HepG2 (cell line): Measurements from ENCODE around the gene PRKAG1. TPM values are rescaled to one million over a fixed set of nuclear protein-coding genes. Genes with fewer than 3 reads are reported as not detected.

Experiments
- CEBPZ ChIP-seq: IDR thresholded peaks from 2 replicates; pipeline ENCODE4 v1.6.1; 2012; ENCODE audit warnings: low read length, improper control_type of control experiment
- CREBL2 ChIP-seq: sonication (generic); formaldehyde crosslinking; IDR thresholded peaks from 2 replicates; pipeline ENCODE4 v1.8.1; 2023; ENCODE audit warnings: missing genetic modification reagents, mild to moderate bottlenecking, borderline replicate concordance
- FOXP1 ChIP-seq, 2 experiments: fragments of 450-650 bp in 1 of 2; IDR thresholded peaks; 2 replicates each; pipeline ENCODE4 v1.6.1; 2017 to 2018; ENCODE audit warnings: antibody characterized with exemption in 1 of 2
- GPN1 ChIP-seq: sonication (generic); formaldehyde crosslinking; IDR thresholded peaks from 2 replicates; pipeline ENCODE4 v1.5.1; 2020; ENCODE audit warnings: missing genetic modification reagents, borderline replicate concordance
- IRX3 ChIP-seq: sonication (generic); formaldehyde crosslinking; IDR thresholded peaks from 2 replicates; pipeline ENCODE4 v1.8.1; 2023; ENCODE audit warnings: mild to moderate bottlenecking, low read depth, missing genetic modification reagents, borderline replicate concordance
- KDM1A ChIP-seq: IDR thresholded peaks from 2 replicates; pipeline ENCODE4 v1.6.1; 2016; ENCODE audit warnings: missing compliant biosample characterization
- MLLT10 ChIP-seq: sonication (generic); formaldehyde crosslinking; IDR thresholded peaks from 2 replicates; pipeline ENCODE4 v1.4.0; 2020; ENCODE audit warnings: missing genetic modification reagents
- PTBP1 ChIP-seq: fragments of 200-400 bp; formaldehyde crosslinking; IDR thresholded peaks from 2 replicates; pipeline ENCODE4 v1.6.1; 2018; ENCODE audit warnings: low read length, low read depth; ENCODE audit not compliant: poor library complexity, severe bottlenecking
- RBFOX2 ChIP-seq: fragments of 200-400 bp; formaldehyde crosslinking; IDR thresholded peaks from 2 replicates; pipeline ENCODE4 v1.6.1; 2017; ENCODE audit warnings: low read depth, mild to moderate bottlenecking, low read length
- ZBTB43 ChIP-seq: sonication (generic); formaldehyde crosslinking; conservative IDR thresholded peaks from 2 replicates; pipeline ENCODE4 v1.4.0; 2020; ENCODE audit warnings: missing genetic modification reagents
- ZNF772 ChIP-seq: sonication (generic); formaldehyde crosslinking; IDR thresholded peaks from 2 replicates; pipeline ENCODE4 v1.5.0; 2020; ENCODE audit warnings: mild to moderate bottlenecking, missing genetic modification reagents
- ZSCAN29 ChIP-seq: sonication (generic); formaldehyde crosslinking; conservative IDR thresholded peaks from 2 replicates; pipeline ENCODE4 v1.4.0; 2020; ENCODE audit warnings: mild to moderate bottlenecking, missing genetic modification reagents
- polyA plus RNA-seq, 8 experiments: library from polyadenylated mRNA; depleted of rRNA in 3 of 8; stranded (reverse) in 7 of 8; unstranded in 1 of 8; fragments of >200 nt; fragmentation: Illumina TruSeq in 4 of 8; extraction: Trizol in 4 of 8; gene quantifications; 2 replicates each; pipeline versions ENCODE4 v1.2.1 to v1.2.3, GENCODE V29; 2011 to 2016; ENCODE audit warnings: low read depth in 4 of 8, missing spikeins in 1 of 8, mixed read lengths in 1 of 8; ENCODE audit not compliant: insufficient read depth in 1 of 8
- total RNA-seq, 5 experiments: library from RNA; depleted of rRNA; stranded (reverse); fragments of >200 nt; fragmentation: Illumina TruSeq; extraction: Trizol; gene quantifications; 2 replicates each; pipeline ENCODE4 v1.2.3, GENCODE V29; 2016; ENCODE audit warnings: low read depth in 1 of 5
- TF ChIP-seq, protein P1 (sequence below): sonication (generic); formaldehyde crosslinking; IDR thresholded peaks from 2 replicates; pipeline ENCODE4 v1.8.1; 2023; ENCODE audit warnings: missing genetic modification reagents, inconsistent platforms, borderline replicate concordance
- TF ChIP-seq, protein P2 (sequence below): sonication (generic); formaldehyde crosslinking; IDR thresholded peaks from 2 replicates; pipeline ENCODE4 v1.4.0; 2020; ENCODE audit warnings: missing genetic modification reagents, mild to moderate bottlenecking, borderline replicate concordance
- TF ChIP-seq, protein P3 (sequence below): sonication (generic); formaldehyde crosslinking; IDR thresholded peaks from 2 replicates; pipeline ENCODE4 v1.4.0; 2020; ENCODE audit warnings: missing genetic modification reagents

Gene PRKAG1
- total and polyA plus RNA-seq, 2 of the 13 experiments (the other 11 are each of a cell fraction or from before 2014, with no cell fraction given), result 26.1 to 32.8 TPM

GRCh38 chr12:48998497-48999353 lies 19.9 kb downstream of the PRKAG1 start (continued):
- TF ChIP-seq CEBPZ, result no peak
- peak; percentile 87 for TF ChIP-seq ZBTB43
- no peak for TF ChIP-seq GPN1
- TF ChIP-seq, protein P1, sequence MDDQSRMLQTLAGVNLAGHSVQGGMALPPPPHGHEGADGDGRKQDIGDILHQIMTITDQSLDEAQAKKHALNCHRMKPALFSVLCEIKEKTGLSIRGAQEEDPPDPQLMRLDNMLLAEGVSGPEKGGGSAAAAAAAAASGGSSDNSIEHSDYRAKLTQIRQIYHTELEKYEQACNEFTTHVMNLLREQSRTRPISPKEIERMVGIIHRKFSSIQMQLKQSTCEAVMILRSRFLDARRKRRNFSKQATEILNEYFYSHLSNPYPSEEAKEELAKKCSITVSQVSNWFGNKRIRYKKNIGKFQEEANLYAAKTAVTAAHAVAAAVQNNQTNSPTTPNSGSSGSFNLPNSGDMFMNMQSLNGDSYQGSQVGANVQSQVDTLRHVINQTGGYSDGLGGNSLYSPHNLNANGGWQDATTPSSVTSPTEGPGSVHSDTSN (CRISPR knock-in tag), result no peak; the same call in 1 of the 2 replicates
- TF ChIP-seq RBFOX2, result peak; percentile 62
- TF ChIP-seq PTBP1, result no peak
- no peak for TF ChIP-seq KDM1A (CRISPR knock-in tag)
- TF ChIP-seq, protein P2, sequence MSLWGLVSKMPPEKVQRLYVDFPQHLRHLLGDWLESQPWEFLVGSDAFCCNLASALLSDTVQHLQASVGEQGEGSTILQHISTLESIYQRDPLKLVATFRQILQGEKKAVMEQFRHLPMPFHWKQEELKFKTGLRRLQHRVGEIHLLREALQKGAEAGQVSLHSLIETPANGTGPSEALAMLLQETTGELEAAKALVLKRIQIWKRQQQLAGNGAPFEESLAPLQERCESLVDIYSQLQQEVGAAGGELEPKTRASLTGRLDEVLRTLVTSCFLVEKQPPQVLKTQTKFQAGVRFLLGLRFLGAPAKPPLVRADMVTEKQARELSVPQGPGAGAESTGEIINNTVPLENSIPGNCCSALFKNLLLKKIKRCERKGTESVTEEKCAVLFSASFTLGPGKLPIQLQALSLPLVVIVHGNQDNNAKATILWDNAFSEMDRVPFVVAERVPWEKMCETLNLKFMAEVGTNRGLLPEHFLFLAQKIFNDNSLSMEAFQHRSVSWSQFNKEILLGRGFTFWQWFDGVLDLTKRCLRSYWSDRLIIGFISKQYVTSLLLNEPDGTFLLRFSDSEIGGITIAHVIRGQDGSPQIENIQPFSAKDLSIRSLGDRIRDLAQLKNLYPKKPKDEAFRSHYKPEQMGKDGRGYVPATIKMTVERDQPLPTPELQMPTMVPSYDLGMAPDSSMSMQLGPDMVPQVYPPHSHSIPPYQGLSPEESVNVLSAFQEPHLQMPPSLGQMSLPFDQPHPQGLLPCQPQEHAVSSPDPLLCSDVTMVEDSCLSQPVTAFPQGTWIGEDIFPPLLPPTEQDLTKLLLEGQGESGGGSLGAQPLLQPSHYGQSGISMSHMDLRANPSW, result no peak
- no peak for TF ChIP-seq ZSCAN29
- TF ChIP-seq FOXP1 (IDR thresholded peaks at IDR 0.05), result no peak
- TF ChIP-seq FOXP1 (CRISPR knock-in tag; IDR thresholded peaks at IDR 0.05), result no peak
- TF ChIP-seq ZNF772 (CRISPR knock-in tag), result no peak
- TF ChIP-seq MLLT10, result no peak
- TF ChIP-seq IRX3, result no peak
- TF ChIP-seq, protein P3, sequence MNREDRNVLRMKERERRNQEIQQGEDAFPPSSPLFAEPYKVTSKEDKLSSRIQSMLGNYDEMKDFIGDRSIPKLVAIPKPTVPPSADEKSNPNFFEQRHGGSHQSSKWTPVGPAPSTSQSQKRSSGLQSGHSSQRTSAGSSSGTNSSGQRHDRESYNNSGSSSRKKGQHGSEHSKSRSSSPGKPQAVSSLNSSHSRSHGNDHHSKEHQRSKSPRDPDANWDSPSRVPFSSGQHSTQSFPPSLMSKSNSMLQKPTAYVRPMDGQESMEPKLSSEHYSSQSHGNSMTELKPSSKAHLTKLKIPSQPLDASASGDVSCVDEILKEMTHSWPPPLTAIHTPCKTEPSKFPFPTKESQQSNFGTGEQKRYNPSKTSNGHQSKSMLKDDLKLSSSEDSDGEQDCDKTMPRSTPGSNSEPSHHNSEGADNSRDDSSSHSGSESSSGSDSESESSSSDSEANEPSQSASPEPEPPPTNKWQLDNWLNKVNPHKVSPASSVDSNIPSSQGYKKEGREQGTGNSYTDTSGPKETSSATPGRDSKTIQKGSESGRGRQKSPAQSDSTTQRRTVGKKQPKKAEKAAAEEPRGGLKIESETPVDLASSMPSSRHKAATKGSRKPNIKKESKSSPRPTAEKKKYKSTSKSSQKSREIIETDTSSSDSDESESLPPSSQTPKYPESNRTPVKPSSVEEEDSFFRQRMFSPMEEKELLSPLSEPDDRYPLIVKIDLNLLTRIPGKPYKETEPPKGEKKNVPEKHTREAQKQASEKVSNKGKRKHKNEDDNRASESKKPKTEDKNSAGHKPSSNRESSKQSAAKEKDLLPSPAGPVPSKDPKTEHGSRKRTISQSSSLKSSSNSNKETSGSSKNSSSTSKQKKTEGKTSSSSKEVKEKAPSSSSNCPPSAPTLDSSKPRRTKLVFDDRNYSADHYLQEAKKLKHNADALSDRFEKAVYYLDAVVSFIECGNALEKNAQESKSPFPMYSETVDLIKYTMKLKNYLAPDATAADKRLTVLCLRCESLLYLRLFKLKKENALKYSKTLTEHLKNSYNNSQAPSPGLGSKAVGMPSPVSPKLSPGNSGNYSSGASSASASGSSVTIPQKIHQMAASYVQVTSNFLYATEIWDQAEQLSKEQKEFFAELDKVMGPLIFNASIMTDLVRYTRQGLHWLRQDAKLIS (CRISPR knock-in tag), result 0 out of 2 replicates have a peak, but pooled peaks have one; percentile 41
- peak; percentile 89; the same call in 1 of the 2 replicates for TF ChIP-seq CREBL2 (CRISPR knock-in tag)
